ENCODE data around the gene CMTM2. TPM values are rescaled to one million over a fixed set of nuclear protein-coding genes. Genes with fewer than 3 reads are reported as not detected.
"Not testable (repeated sequence)": the region's sequence is repeated elsewhere in the genome, so short reads cannot be mapped to it uniquely, and the experiment has no call there.

CMTM2 gene
- total RNA-seq, 1 experiment from 2014 or later, result not detected

GRCh38 chr16:66594739-66595138 is 15.5 kb downstream of the CMTM2 start:
- no peaks in the 10 kb centered on the region for H3K27me3 ChIP-seq (ENCODE audit: control insufficient read depth, insufficient read depth, low read length)
- H3K4me3 ChIP-seq (ENCODE audit: low read depth in 2 of 2, low read length in 2 of 2), result no peak overlapping the region
- CTCF ChIA-PET, result no interaction called here
- POLR2A ChIA-PET, result no interaction called here
- in situ Hi-C loops (cut with HindIII; ENCODE audit: low pct_unique_long_range_greater_than_20kb, low sequenced_read_pairs), result no loop called here
- no TSS peak for BruUV-seq (replicated peaks)
- no peak overlapping the region for H3K27ac ChIP-seq (ENCODE audit: low read length)
- H3K4me1 ChIP-seq (ENCODE audit: control insufficient read depth, insufficient read depth, low read length), result no peaks in the 10 kb centered on the region
- H3K9me3 ChIP-seq (ENCODE audit: control insufficient read depth, insufficient read depth, low read depth, low read length), result no peaks in the 10 kb centered on the region
- no peaks in the 10 kb centered on the region for H3K36me3 ChIP-seq (ENCODE audit: control insufficient read depth, insufficient read depth, low read length)
- no peak for DNase-seq (ENCODE audit: low read depth, low spot score)
- ATAC-seq, result no peak
- no peak for TF ChIP-seq TCF7L2 (IDR thresholded peaks at IDR 0.05; ENCODE audit: low read depth, low read length)
- no peak for TF ChIP-seq REST (IDR thresholded peaks at IDR 0.05; ENCODE audit: insufficient read depth in 1 of 2, low read depth in 2 of 2, low read length in 1 of 2)
- TF ChIP-seq, protein P1, sequence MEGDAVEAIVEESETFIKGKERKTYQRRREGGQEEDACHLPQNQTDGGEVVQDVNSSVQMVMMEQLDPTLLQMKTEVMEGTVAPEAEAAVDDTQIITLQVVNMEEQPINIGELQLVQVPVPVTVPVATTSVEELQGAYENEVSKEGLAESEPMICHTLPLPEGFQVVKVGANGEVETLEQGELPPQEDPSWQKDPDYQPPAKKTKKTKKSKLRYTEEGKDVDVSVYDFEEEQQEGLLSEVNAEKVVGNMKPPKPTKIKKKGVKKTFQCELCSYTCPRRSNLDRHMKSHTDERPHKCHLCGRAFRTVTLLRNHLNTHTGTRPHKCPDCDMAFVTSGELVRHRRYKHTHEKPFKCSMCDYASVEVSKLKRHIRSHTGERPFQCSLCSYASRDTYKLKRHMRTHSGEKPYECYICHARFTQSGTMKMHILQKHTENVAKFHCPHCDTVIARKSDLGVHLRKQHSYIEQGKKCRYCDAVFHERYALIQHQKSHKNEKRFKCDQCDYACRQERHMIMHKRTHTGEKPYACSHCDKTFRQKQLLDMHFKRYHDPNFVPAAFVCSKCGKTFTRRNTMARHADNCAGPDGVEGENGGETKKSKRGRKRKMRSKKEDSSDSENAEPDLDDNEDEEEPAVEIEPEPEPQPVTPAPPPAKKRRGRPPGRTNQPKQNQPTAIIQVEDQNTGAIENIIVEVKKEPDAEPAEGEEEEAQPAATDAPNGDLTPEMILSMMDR (IDR thresholded peaks at IDR 0.05), result no peak
- TF ChIP-seq SIN3A (IDR thresholded peaks at IDR 0.05; ENCODE audit: borderline replicate concordance, insufficient read depth, low read depth, low read length), result no peak
- no peak for TF ChIP-seq POLR2AphosphoS5 (IDR thresholded peaks at IDR 0.05; ENCODE audit: low read depth, low read length)
- intact Hi-C loops (cut with micrococcal nuclease; ENCODE audit: unreplicated experiment), result no loop called here

- H3K4me3 ChIP-seq (ENCODE audit: low read depth in 2 of 2, low read length in 2 of 2); in situ Hi-C loops (cut with HindIII; ENCODE audit: low pct_unique_long_range_greater_than_20kb, low sequenced_read_pairs); H3K9me3 ChIP-seq (ENCODE audit: control insufficient read depth, insufficient read depth, low read depth, low read length); H3K36me3 ChIP-seq (ENCODE audit: control insufficient read depth, insufficient read depth, low read length); DNase-seq (ENCODE audit: low read depth, low spot score); ATAC-seq; H3K4me1 ChIP-seq (ENCODE audit: control insufficient read depth, insufficient read depth, low read length); intact Hi-C loops (cut with micrococcal nuclease; ENCODE audit: unreplicated experiment); H3K27ac ChIP-seq (ENCODE audit: low read length); POLR2A ChIA-PET; H3K27me3 ChIP-seq (ENCODE audit: control insufficient read depth, insufficient read depth, low read length); BruUV-seq (replicated peaks): not testable (repeated sequence)
- CTCF ChIA-PET, result interaction anchor here (0.6 kb wide), 1 partner anchor 12 kb away, joined by 3 read pairs; no protein-coding TSS in a partner anchor
These were observed 17.3 kb downstream of the CMTM2 start for GRCh38 chr16:66596559-66596958.

DNA sequence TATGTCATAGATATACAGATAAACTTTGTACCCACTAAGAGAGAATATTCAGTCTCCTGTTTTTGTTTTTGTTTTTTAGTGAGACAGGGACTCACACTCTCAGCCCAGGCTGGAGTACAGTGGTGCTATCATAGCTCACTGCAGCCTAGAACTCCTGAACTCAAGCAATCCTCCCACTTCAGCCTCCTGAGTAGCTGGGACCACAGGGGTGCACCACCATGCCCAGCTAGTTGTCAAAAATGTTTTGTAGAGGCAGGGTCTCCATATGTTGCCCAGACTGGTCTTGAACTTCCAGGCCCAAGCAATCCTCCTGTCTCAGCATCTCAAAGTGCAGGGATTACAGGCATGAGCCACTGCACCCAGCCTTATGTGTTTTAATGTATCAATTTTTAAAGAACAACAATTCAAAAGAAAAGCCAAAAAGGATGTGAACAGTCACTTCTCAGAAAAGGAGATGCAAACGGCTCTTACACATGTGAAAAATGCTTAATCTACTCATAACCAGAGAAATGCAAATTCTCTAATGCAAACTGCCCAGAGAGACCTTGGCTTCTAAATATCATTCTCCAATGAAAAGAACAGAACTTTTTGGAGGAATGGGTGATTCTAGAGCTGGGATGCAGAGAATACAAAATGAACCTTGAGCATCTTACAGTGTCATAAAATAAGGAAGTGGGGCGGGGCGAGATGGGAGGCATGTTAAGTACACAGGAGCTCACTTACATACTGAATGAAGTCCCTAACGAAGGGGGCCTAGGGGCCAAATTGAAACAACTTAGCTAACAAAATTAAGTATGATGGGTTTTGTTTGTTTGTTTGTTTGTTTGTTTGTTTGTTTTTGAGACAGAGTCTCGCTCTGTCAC is 18.0 kb downstream of the CMTM2 start:
- TF ChIP-seq REST (IDR thresholded peaks at IDR 0.05; ENCODE audit: insufficient read depth in 1 of 2, low read depth in 2 of 2, low read length in 1 of 2) (no peak), POLR2AphosphoS5 (IDR thresholded peaks at IDR 0.05; ENCODE audit: low read depth, low read length) (no peak), TCF7L2 (IDR thresholded peaks at IDR 0.05; ENCODE audit: low read depth, low read length) (no peak), SIN3A (IDR thresholded peaks at IDR 0.05; ENCODE audit: borderline replicate concordance, insufficient read depth, low read depth, low read length) (no peak)
- TF ChIP-seq, protein P1 (IDR thresholded peaks at IDR 0.05), result no peak
- Histone ChIP-seq H3K4me1 (ENCODE audit: control insufficient read depth, insufficient read depth, low read length) (no peaks in the 10 kb centered on the region), H3K4me3 (ENCODE audit: low read depth in 2 of 2, low read length in 2 of 2) (no peak overlapping the region), H3K27ac (ENCODE audit: low read length) (no peak overlapping the region), H3K9me3 (ENCODE audit: control insufficient read depth, insufficient read depth, low read depth, low read length) (no peaks in the 10 kb centered on the region), H3K27me3 (ENCODE audit: control insufficient read depth, insufficient read depth, low read length) (no peaks in the 10 kb centered on the region), H3K36me3 (ENCODE audit: control insufficient read depth, insufficient read depth, low read length) (no peaks in the 10 kb centered on the region)
- POLR2A ChIA-PET, result no interaction called here
- intact Hi-C loops (cut with micrococcal nuclease; ENCODE audit: unreplicated experiment), result no loop called here
- CTCF ChIA-PET, result interaction anchor here (0.6 kb wide), 1 partner anchor 12 kb away, joined by 3 read pairs; no protein-coding TSS in a partner anchor
- no peak for DNase-seq (ENCODE audit: low read depth, low spot score)
- BruUV-seq (replicated peaks), result no TSS peak
- in situ Hi-C loops (cut with HindIII; ENCODE audit: low pct_unique_long_range_greater_than_20kb, low sequenced_read_pairs), result no loop called here
- no peak for ATAC-seq

Data from Panc1 (cell line).